ENCODE measurements around the gene LMO7.
"Not testable (repeated sequence)": the region's sequence is repeated elsewhere in the genome, so short reads cannot be mapped to it uniquely, and the experiment has no call there.

The LMO7 gene

DNA sequence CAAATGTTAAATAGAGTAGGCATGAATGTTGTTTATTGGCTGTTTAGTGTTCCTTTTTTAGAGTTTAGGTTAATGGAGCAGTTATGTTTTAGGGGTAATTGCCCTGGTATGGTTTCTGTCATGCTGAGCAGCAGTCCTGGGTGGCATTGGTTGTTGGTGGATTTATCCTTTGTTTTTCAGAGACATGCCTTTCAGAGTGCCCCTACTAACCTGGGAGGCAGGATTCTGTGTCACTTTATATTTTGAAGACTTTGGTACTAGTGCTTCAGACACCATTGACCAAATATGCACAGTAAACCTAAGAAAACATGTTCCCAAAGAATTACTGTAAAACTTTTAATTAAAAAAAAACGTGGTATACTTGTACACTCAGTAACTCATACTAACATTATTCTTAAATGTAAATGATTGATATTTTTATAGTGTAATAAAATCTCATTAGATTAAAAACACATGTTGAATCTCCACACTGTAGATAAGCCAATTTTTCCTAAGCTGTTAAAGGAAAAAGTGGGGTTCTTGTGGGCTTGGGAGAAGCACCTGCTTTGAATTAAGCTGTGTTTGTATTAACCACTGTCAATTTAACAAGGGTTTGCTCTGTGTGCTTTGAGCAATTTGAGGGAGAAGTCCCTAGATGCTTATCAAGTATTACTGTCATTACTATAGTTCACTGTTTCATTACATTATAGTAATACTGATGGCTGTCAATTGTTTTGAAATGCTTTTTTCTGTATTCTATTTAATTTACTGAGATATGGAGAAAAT lies 133.2 kb downstream of the LMO7 start:
- no peak for DNase-seq (ENCODE audit: extremely low read depth in 1 of 2, low read depth in 1 of 2)

DNA sequence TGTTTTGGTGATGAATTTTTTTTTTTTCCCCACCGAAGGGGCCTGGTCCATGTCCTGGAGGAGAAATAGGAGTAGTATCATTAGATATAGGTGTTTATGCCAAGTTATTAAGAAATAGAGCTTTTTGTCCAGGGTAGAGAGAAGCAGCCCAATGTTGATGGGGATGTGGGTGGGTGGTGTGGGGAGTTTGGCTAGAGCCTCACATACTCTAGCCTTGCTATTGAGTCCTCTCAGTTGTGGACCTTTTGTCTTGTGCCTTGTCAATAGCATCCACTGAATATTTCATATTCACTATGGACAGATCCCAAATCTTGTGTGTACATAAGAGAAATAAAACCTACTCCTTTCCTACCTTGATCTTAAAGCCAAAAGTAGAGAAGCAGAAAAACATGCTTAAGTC lies 134.0 kb downstream of the LMO7 start:
- DNase-seq (ENCODE audit: extremely low read depth in 1 of 2, low read depth in 1 of 2): no peak

DNA sequence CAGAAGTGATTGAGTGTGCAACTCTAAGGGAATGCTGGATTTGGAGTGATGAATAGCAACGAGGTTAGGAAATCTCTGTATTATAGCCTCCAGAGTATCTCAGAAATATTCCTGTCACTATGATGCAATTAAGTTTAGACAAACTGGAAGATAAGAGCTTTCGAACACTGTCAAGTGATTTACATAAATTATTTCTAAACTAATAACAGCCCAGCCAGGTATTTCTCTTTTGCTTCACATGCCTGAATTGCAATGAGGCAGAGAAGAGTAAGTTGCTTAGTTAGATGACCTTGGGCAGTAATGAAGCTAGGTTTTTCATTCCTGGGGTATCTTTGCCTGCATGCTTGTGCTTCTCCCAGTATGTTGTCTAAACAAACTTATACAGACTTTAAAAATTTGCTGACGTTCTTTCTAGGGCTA lies 134.5 kb downstream of the LMO7 start:
- DNase-seq (ENCODE audit: extremely low read depth in 1 of 2, low read depth in 1 of 2): no peak

DNA sequence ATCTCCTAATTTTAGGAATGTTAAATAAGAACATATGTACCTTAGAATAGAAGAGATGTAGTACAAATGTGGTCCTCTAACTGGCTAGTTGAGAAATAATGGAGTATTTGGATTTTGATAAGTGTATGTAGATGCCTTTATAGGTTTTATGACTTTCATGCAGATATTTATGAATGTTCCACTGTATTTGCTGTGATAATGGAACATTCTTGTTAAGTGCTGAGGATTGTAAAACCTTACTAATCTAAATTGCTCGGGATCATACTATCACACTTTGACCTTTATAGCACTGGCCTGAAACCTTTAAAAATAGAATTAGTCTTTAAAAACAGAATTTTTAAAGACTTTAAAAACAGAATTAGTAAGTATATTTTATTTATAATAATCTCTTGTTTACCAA lies 135.1 kb downstream of the LMO7 start:
- no peak for DNase-seq (ENCODE audit: extremely low read depth in 1 of 2, low read depth in 1 of 2)

DNA sequence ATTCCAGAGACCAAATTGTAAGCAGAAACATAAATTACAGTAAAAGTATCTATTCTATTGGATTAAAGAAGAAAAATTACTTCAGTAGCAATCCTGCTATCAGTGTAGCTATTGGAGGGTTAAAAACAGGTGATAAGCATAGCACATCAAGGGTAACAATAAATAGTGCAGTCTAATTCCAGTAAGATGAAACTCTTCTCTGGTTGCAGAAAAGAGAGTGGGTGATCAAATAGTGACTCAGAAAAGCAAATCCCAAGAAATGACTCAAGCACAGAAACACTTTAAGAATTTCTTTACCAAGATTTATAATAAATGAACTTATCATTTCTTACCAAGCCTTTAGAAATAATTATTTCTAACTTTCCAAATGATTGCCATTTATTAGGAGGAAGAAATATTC lies 135.7 kb downstream of the LMO7 start:
- DNase-seq (ENCODE audit: extremely low read depth in 1 of 2, low read depth in 1 of 2): no peak

DNA sequence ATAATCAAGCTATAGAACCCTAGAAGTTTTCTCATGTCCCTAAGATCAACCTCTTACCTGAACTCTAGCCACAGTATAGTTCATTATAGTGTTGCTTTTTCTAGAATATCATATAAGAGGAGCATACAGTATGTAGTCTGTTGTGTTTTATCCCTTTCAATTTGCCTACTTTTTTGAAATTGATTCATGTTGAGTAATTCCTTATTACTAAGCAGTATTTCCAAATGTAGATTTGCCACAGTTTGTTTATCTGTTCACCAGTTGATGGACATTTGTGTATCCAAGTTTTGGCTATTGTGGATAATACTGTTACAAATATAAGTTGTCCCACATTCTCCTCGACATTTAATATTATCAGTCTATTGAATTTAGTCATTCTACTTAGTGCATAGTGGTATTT lies 138.0 kb downstream of the LMO7 start:
- DNase-seq (ENCODE audit: extremely low read depth in 1 of 2, low read depth in 1 of 2): no peak

DNA sequence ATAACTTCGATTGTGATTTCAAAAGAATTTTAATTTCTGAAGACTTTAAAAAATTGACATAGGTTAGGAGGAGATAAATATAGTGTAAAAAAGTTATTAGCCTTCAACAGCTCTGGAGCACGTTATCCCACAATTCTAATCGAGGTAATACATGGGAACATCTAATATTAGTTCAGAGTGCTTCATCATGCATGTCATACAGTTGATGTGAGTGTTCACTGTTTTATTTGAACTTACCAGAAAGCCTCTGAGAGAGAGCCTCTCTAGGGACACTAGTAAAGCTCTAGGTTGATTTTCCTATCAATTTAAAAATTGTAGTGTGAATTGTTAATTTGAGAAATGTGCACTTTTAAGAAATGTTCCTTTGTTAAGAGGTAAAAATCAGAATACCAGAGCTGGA lies 140.4 kb downstream of the LMO7 start:
- no peak for DNase-seq (ENCODE audit: extremely low read depth in 1 of 2, low read depth in 1 of 2)

DNA sequence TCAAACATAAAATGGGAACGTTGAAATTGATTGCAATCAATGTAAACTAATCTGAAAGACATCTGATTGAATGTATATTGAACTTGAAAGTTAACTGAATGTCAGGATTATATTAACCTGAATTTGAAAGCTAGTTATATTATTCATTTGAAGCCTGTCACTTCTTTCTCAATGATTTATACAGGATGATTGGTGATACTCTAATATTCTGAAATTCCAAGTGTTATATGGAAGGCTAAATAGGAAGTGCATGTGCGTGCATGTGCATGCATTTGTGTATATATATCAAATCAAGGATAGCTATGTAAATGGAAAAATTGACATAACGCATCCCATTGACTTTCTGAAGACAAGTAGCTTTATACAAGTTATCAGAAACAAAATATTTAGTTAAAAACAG lies 143.3 kb downstream of the LMO7 start:
- DNase-seq (ENCODE audit: extremely low read depth in 1 of 2, low read depth in 1 of 2): no peak

DNA sequence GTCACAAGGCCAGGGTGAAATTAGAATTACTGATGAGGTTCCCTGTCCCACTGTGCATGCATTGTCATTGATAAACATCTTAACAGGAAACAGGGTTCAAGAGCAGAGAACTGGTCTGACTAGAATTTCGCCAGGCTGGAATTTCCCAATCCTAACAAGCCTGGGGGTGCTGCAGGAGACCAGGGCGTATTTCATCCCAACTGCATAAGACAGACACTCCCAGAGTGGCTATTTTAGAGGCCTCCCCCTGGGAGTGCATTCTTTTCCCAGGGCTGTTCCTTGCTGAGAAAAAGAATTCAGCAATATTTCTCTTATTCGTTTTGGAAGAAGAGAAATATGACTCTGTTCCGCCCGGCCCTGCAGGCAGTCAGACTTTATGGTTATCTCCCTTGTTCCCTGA lies 144.0 kb downstream of the LMO7 start:
- DNase-seq (ENCODE audit: extremely low read depth in 1 of 2, low read depth in 1 of 2): not testable (repeated sequence)

DNA sequence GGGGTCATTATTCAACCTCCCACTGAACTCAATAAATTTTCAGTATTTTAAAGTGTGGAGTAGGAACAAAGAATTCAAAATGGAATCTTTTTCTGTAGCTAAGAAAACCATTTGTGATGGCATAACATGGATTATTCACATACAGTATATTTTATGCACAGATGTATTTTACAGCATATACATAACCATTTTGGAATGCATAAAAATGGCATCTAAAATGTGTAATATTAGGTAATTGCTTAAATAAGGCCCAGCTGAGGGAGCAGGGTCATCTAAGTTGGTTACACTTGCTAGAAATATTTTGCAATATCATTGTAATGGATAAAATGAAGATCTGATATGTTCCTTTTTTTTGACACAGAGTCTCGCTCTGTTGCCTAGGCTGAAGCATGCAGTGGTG lies 146.9 kb downstream of the LMO7 start:
- no peak for DNase-seq (ENCODE audit: extremely low read depth in 1 of 2, low read depth in 1 of 2)

DNA sequence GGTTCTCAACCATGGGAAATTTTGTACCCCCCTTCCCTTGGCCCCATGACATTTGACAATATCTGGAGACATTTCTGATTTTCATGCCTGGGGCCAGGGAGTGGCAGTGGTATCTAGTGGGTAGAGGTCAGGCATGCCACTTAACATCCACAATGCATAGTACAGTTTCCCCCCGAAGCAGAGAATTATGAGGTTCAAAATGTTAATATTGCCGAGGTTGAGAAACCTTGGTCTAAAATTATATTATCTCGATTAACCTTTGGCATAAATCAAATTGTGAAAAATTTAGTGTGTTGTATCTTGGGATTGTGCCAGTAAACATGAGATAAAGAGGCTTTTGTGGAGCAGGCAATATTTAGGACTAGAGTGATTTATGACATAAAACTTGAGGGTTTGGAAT lies 147.9 kb downstream of the LMO7 start:
- DNase-seq (ENCODE audit: extremely low read depth in 1 of 2, low read depth in 1 of 2): no peak

DNA sequence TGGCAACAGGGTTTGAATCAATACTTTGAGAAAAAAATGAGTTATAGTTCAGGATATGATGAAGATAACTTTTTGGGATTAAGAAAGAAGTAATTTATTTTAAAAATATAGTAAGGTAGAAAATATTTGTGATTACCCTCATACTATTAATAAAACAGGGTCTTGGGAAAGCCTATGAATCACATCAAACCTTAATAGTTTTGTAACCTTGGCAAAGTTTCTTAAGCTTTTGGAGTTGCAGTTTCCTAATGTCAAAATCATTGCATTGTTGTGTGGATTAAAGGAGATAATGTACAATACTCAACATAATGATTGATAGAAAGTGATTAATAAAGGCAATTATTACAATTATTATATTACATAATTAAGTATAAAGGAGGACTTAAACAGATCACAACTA lies 149.0 kb downstream of the LMO7 start:
- no peak for DNase-seq (ENCODE audit: extremely low read depth in 1 of 2, low read depth in 1 of 2)

DNA sequence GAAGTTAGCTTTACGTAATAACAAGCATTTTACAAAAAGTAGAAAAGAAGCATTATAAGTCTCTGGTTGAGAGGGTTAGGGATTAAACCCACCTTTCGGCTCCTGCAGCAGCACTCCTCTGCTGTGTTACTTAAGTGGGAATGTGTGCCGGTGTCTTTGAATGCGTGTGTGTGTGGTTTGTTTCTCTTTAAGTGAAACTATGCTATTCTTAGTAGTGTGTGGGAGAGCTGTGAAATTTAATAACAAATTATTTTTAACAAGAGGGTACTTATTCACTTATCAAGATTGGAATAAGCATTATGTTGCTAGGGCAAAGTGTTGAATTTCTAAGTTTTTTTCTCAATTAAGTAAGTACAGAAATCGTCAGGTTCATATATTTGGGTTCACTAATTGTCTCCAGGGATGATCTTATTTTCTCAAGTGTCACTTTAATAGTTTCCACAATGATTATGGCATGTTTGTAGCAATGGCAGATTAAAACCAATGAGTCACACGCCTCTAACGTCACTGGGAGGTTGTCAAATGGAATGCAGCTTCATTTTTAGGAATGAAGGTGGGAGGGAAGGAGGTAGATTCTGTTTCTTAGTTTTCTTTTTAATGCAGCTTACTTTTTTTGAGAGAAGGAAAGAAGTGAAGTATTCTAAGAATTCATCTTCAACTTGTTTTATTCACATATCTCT lies 151.3 kb downstream of the LMO7 start:
- DNase-seq (ENCODE audit: extremely low read depth in 1 of 2, low read depth in 1 of 2): no peak

DNA sequence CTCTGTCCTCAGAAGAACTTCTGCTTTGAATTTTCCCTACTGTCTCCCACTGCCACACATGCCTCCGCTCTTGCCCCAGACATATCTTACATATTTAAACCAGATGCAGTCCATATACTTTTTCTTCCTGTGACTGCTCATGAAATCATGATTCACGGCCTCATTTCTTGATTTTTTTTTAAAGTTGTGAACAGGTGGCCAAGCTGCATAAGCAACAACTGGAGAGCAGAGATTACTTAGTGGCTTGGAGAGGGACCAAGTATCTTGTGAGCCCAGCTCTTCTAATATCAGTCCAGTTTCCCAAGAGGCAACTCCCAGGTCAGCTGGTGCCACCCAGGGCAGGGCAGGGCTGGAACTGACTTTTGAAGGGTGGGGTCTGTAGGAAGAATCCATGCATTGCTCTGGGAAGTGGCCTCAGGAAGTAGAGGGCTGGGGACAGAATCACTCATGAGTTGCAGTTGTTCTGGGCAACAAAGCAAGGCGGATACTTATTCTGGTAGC lies 152.4 kb downstream of the LMO7 start:
- DNase-seq (ENCODE audit: extremely low read depth in 1 of 2, low read depth in 1 of 2): no peak

DNA sequence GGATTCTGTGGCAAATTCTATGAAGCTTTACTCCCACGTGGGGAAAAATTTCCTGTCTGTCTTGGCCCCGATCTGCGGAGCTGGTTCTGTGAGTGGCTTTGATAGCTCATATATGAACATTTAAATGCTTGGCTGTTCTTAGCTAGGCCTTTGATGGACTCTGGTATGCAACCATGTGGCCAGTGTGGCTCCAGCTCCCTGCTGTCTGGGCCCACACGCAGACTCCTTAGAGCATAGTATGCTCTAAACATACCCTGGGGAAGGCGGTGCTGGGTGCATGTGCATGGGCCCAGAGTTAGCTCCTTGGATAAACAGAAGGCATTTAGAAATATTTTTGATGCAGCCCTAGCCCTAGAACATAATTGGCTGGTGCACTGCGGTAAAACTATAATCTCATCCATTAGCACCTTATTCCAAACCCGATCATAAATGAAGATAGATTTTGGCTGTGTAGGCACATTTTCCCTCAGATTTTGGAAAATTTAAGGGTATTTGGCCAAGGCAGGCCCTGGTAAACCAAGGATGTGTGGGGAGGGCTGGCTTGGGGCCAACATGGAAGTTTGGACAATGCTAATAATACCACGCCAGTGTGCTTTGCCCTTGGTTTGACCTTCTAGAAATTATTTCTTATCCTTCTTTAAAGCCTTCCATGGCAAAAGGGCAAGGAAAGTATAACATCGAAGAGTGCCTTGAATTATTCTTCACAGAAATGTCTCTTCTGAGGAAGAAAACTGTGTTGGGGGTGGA lies 153.5 kb downstream of the LMO7 start:
- no peak for DNase-seq (ENCODE audit: extremely low read depth in 1 of 2, low read depth in 1 of 2)

DNA sequence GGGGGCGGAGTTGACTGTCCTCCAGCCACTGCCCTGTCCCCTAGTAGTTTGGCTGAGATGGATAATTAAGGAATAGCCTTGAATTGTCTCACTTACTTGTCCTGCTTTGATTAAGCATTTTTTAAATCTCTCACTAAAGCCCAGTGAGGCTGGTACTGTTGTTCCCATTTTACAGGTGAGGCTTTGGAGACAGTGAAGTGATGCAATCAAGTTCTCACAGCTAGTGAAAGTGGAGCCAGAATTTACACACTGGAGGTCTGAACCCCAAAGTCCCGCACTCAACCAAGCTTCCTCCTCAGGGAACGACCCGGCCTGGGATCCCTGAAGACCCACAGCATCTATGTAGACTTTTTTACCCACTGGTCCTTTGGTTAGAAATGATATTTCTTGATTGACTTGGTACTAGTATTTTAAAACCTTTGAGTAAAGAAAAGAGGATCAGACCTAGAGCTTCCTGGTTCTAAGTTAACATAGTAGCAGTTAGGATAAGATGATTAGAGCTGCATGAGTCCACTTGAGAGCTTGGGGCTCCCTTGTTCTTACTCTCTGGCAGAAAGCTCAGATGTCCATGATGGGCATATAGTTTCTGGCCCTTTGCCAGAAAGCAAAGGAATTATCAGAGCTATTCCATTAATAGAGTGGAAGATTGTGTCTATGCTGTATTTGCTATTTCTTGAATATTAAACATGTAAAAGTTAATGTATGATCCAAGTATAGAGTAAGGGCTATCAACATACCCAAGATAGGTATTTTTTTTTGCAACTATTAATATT lies 154.3 kb downstream of the LMO7 start:
- no peak for DNase-seq (ENCODE audit: extremely low read depth in 1 of 2, low read depth in 1 of 2)

DNA sequence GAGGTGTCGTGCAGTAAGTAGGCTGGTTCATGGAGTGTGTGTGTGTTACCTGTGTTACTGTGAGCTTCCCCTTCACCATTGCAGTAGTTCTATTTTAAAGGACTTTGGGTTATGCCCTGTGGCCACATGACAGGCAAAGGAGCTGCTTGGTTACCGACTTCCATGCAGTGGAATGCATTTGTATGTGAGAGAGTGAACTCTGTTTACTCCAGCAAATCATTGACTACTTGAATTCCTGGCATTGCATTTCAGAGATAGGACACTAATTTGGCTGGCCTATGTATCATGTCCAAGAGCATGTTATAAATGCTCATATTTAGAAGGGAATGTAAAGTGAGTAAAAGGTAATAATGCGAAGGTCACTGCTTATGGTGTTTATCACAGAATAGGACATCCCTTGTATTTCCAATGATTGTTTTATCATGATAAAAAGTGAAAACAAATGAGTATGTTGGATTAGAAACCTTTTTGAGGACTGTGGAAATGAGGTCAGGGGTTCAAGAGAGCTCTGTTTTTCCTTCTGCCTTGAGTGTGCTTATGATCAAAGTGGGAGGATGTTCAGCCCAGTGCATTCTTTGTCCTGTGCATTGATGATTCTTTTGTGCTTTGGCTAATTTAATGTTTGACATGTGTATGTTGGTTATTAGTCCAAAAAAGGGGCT lies 156.5 kb downstream of the LMO7 start:
- no peak for DNase-seq (ENCODE audit: extremely low read depth in 1 of 2, low read depth in 1 of 2)

DNA sequence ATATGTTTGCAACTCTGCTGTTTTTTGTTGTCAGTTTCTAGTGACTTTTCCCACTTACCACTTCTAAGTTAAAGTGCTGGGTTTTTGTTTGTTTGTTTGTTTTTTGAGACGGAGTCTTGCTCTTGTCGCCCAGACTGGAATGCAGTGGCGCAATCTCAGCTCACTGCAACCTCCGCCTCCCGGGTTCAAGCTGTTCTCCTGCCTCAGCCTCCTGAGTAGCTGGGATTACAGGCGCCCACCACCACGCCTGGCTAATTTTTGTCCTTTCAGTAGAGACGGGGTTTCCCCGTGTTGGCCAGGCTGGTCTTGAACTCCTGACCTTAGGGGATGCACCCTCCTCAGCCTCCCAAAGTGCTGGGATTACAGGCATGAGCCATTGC lies 157.0 kb downstream of the LMO7 start:
- DNase-seq (ENCODE audit: extremely low read depth in 1 of 2, low read depth in 1 of 2): not testable (repeated sequence)

DNA sequence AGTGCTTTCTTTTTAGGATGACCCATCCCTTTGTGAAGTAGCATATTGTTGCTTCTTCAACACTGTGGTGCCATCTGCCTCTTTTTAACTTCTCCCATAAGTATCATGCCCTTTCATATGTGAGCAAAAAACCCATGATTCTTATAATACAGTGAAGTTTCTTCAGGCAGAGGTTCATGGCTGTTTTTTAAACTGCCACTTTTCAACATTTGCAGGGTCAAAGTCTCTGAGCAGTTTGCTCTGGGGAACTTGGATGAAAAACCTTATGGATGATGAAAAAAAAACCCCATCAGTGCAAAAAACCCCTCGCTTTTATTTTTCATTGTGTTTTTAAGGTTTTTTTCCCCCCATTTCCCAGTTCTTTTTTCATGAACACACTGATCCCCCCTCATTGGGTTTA lies 158.5 kb downstream of the LMO7 start:
- no peak for DNase-seq (ENCODE audit: extremely low read depth in 1 of 2, low read depth in 1 of 2)

DNA sequence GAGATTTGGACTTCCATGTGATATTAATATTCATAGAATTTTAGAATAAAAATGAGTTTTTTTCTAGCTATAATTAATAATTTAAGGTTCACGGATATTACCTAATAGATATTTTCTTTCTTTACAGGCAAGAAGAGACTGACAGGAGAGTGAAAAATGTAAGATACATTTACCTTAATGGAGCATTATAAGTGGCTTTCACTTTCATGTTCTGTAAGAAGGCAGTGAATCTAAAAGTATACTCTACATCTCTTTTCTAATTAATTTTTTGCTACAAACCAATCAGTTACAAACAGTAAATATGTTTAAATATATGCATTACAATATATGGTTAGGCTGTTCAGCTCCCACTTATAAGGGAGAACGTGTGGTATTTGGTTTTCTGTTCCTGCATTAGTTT lies 159.1 kb downstream of the LMO7 start:
- DNase-seq (ENCODE audit: extremely low read depth in 1 of 2, low read depth in 1 of 2): no peak

DNA sequence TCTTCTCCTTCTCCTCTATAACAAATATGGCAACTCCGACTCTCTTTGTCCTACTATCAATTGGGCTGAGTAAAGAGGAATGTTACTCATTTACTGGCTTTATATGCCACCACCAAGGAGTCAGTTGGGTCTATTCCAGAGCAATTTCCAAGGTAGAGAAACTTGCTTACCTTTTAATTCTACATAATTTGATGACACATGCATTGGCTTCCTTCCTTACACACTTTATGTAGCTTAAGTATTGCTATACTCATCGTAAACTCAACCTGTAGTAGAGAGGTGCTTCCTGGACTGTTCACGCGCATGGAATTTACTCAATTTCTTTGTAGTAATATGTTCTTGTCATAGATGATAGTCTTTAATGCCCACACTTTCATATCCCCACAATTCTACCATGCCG lies 160.7 kb downstream of the LMO7 start:
- DNase-seq (ENCODE audit: extremely low read depth in 1 of 2, low read depth in 1 of 2): no peak

Measured in activated CD8-positive, alpha-beta memory T cell treated with anti-CD3 and anti-CD28 coated beads for 1 hour (primary cell).